ENCODE results near the gene TPCN1.

Gene TPCN1

DNA sequence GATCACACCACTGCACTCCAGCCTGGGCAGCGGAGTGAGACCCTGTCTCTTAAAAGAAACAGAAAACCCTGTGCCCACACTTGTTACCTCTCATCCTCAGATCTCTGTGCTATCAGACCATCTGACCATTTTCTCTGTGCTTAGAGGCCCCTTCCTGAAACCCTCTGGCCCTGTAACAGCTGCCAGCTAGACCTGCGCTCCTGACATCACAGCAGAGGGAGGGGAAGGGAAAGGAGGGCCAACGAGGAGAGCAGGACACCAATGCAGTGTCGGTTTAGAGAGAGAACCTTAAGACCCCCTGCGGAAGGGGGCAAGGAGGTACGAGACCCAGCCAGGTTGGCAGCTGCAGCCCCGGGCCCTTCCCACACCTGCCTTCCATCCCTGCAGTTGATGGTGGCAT, 71.3 kb downstream of the TPCN1 start:
- Histone ChIP-seq H3K9me3 (ENCODE audit: control insufficient read depth, insufficient read depth, low read length) (no peaks in the 10 kb centered on the region), H3K9ac (ENCODE audit: low read depth, low read length) (no peak overlapping the region), H3K36me3 (ENCODE audit: insufficient read depth, low read length) (peaks cover 9% of the 10 kb centered on the region), H3K4me1 (ENCODE audit: insufficient read depth, low read length) (no peaks in the 10 kb centered on the region)

DNA sequence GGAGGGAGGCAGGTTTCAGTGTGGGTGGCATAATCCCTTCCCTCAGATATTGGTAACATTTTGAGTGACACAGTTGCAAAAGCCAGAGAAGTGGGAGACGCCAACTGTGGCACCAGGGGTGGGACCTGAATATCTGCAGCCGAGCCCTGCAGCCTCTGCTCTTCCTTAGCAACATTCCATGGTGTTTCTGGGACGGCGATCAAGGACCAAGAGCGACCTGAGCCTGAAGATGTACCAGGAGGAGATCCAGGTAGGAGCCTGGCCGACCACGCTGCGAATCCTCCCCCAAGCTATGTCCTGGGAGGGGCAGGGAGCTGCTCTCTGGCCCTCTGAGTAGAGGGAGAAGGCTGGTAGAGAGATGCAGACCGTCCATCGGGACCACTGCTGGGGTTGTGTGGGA, 71.8 kb downstream of the TPCN1 start:
- Histone ChIP-seq H3K36me3 (ENCODE audit: insufficient read depth, low read length) (peaks cover 9% of the 10 kb centered on the region), H3K9ac (ENCODE audit: low read depth, low read length) (no peak overlapping the region)

DNA sequence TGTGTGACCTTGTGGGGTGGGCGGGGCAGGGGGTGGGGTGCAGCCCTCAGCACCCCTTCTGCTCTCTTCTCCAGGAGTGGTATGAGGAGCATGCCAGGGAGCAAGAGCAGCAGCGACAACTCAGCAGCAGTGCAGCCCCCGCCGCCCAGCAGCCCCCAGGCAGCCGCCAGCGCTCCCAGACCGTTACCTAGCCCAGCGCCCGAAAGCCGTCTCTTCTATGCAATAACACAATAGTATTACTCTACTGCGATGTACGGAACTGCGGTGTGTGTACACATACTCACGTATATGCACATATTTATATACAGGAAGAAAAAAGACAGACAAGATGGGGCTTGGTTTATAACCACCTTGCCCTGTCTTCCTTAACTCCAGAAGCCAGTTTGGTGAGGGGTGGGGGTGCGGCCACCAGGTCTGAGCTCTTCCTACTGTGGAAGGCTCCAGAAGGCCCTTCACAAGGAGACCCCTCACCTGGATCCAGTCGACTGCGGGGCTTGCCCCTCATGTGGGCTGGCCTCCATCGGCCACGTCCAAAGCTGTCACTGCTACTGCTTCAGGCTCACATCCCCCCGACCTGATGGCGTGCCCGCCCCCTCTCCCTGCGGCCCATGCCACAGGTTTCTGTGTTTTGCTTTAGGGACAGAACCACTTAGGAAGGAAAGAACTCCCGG, 74.8 kb downstream of the TPCN1 start:
- Histone ChIP-seq H3K36me3 (ENCODE audit: insufficient read depth, low read length) (peaks cover 9% of the 10 kb centered on the region), H3K9me3 (ENCODE audit: control insufficient read depth, insufficient read depth, low read length) (no peaks in the 10 kb centered on the region), H3K9ac (ENCODE audit: low read depth, low read length) (no peak overlapping the region), H3K4me1 (ENCODE audit: insufficient read depth, low read length) (peaks cover 6% of the 10 kb centered on the region)

More for the DNA sequence above, 71.8 kb downstream of the TPCN1 start:
- Histone ChIP-seq H3K9me3 (ENCODE audit: control insufficient read depth, insufficient read depth, low read length) (no peaks in the 10 kb centered on the region), H3K4me1 (ENCODE audit: insufficient read depth, low read length) (no peaks in the 10 kb centered on the region)

DNA sequence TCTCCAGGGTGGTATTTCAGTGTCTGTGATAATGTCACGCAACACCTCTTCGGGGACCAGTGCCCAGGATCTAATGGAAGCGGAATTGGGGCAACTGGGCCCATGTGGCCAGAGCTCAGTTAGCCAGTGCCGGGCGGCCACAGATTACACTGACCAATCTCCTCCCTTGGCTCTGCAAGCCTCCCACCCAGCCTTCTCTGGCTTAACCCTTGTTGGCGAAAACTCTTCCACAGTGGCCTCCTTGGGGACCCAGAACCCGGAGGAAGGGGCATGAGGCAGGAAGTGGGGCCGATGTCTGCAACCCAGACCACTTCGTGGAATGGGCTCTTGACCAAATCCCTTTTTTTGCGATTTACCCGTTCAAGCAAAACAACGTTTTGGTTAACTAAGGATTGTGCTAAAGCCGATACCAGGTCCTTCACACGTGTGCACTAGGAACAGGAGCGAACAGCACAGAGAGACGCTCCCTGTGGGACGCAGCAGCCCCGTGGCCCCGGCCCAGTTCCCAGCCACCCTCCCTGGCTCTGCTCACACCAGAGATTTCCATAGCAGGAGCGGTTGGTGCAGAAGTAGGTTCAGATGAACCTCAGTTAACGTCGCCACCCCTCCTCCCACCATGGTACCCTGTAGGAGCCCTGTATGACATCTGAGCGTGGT, 75.4 kb downstream of the TPCN1 start:
- Histone ChIP-seq H3K9ac (ENCODE audit: low read depth, low read length) (no peak overlapping the region), H3K9me3 (ENCODE audit: control insufficient read depth, insufficient read depth, low read length) (no peaks in the 10 kb centered on the region), H3K36me3 (ENCODE audit: insufficient read depth, low read length) (peaks cover 9% of the 10 kb centered on the region), H3K4me1 (ENCODE audit: insufficient read depth, low read length) (peaks cover 6% of the 10 kb centered on the region)

DNA sequence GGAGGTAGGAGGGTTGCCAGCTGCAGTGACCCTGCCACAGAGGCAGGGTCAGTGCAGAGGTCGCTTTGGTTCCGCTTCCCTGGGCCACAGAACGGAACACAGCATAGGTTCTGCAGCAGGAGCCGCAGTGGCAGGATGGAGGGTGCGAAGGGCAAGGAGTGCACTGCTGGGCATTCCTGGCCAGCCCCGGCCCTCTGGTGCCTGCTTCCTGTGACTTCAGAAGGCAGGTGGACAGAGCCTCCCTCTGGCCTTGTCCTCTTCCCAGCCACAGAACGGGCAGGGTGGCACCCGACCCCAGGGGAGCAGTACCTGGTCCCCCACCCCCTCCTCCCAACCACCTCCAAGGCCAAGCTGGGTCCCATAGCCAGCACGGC, 75.9 kb downstream of the TPCN1 start:
- H3K9me3 ChIP-seq (ENCODE audit: control insufficient read depth, insufficient read depth, low read length), result no peaks in the 10 kb centered on the region
- peaks cover 6% of the 10 kb centered on the region for H3K4me1 ChIP-seq (ENCODE audit: insufficient read depth, low read length)
- no peak overlapping the region for H3K9ac ChIP-seq (ENCODE audit: low read depth, low read length)
- H3K36me3 ChIP-seq (ENCODE audit: insufficient read depth, low read length), result peaks cover 9% of the 10 kb centered on the region

DNA sequence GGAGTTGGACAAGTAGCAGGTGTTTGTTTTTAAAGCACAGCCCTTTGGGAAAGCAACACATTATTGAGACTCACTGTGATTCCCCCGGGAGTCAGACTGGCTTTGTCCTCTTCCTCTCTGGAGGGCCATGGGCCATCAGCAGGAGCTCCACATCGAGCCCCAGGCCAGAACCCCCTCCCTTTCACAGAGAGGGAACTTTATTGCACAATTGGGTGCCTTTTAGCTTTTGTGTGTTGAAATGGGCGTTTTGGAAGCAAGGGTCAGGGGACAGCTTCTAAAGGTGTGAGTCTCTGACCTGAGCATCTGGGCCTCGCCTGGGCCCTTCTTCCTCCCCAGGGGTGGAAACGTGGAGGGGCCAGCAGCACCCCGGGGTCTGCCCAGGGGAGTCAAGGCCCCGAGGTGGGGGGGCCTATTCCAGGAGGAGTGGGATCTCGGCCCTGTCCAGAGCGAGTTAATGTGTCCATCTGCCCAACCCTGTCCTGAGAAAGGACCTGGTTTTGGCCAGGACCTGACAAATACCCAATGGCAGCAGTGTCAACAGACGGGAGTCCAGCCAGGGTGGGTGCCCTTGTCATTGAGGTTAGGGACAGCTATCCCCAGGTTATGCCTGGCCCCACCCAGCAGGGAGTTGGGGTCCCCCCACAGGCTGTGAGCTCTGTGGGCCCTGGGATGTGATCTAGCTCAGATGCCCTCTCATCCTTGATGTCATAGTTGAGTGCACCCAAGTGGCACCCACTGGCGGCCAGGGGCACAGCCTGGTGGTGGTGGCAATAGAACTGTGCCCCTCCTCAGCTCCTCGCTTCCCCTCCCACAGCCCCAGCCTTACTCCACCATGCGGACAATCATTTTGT, 76.6 kb downstream of the TPCN1 start:
- H3K36me3 ChIP-seq (ENCODE audit: insufficient read depth, low read length), result peaks cover 9% of the 10 kb centered on the region
- peaks cover 9% of the 10 kb centered on the region for H3K4me1 ChIP-seq (ENCODE audit: insufficient read depth, low read length)
- H3K9me3 ChIP-seq (ENCODE audit: control insufficient read depth, insufficient read depth, low read length), result no peaks in the 10 kb centered on the region
- H3K9ac ChIP-seq (ENCODE audit: low read depth, low read length), result no peak overlapping the region

DNA sequence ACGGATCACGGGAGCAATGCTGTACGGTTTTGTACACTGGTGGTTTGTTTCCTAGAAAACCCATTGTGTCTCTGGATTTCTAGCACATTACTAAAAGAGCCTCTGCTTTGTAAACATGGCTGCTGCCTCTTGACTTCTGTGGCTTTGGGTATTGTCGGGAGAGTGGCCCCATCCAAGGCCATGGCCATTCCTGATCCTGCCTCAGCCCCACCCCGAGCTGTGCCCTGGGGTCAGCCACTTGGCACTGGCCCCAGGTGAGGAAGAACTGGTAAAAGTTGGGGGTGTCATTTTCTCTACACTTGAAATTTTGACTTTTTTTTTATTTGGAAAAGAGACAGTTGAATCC, 77.2 kb downstream of the TPCN1 start:
- H3K36me3 ChIP-seq (ENCODE audit: insufficient read depth, low read length), result peaks cover 6% of the 10 kb centered on the region
- H3K4me1 ChIP-seq (ENCODE audit: insufficient read depth, low read length), result peaks cover 10% of the 10 kb centered on the region
- H3K9me3 ChIP-seq (ENCODE audit: control insufficient read depth, insufficient read depth, low read length), result no peaks in the 10 kb centered on the region
- no peak overlapping the region for H3K9ac ChIP-seq (ENCODE audit: low read depth, low read length)

DNA sequence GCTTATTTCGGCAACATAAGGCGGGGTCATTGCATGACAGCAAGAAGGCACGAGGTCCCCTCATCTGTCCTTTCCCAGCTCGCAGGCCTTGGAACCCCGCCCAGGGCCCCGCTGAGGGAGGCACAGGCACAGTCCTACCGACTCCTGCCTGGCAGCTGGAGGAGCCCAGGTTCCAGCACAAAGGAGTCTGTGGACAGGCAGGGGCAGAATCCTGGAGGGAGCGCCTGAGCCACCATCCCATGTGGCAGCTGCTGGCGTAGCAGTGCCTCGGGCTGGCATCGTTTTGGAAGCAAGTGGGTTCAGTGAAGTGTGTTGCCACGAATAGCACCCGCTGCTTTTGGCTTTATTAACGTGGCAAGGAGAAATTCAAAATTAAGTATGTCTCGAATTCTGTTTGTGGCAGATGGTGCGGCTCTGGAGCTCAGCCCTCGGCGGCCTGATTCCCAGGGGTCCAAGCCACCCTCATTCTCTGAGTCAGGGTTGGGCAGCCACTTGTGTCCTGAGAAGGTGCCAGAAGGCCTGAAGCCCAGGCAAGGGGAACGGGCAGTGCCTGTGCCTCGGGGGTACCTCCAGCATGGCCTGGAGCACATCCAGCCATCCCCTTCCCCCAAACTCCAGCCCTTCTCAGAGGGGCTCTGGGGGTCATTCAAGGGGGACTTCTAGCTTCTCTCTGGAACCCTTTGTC, 77.7 kb downstream of the TPCN1 start:
- Histone ChIP-seq H3K9ac (ENCODE audit: low read depth, low read length) (no peak overlapping the region), H3K4me1 (ENCODE audit: insufficient read depth, low read length) (peaks cover 12% of the 10 kb centered on the region), H3K36me3 (ENCODE audit: insufficient read depth, low read length) (peaks cover 3% of the 10 kb centered on the region; the same call in 1 of the 2 replicates), H3K9me3 (ENCODE audit: control insufficient read depth, insufficient read depth, low read length) (no peaks in the 10 kb centered on the region)

DNA sequence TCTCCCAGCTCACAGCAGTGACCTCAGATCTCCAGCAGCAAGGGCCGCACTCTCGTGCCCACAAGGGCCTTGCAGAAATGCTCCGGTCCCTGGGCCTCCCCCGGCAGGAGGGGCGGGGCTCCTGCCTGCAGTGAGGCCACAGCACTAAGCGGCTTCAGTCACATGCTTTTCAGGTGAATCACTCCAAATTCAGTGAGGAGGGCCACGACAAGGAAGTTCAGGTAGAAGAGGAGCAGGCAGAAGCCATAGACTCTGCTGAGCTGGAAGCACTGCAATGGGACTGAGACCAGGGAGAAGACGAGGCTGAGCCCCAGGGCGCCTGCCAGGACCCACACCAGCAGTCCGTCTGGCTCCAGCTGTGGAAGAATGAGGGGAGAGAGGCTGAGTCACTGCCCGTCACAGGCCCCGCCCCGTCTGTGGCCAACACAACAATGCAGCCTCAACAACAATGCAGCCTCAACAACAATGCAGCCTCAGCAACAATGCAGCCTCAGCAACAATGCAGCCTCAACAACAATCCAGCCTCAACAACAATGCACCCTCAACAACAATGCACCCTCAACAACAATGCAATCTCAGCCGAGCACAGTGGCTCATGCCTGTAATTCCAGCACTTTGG, 78.5 kb downstream of the TPCN1 start:
- H3K4me1 ChIP-seq (ENCODE audit: insufficient read depth, low read length), result peaks cover 12% of the 10 kb centered on the region

DNA sequence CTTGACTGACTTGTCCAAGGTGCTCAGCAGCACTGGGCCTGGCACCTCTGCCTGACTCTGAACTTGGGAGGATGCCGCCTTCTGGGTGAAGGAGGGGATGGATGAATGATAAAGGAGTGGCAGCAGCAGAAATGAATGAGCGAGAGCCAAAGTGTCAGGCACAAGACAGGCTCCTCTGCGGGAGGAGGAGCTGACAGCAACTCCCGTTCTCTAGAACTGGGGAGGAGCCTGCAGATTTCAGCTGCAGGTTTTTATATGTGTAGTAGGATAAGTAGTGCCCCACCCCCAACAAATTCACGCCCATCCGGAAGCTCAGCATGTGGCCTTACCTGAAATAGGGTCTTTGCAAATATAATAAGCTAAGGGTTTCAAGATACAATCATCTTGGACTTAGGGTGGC, 80.5 kb downstream of the TPCN1 start:
- H3K9ac ChIP-seq (ENCODE audit: low read depth, low read length), result no peak overlapping the region
- H3K36me3 ChIP-seq (ENCODE audit: insufficient read depth, low read length), result no peaks in the 10 kb centered on the region
- peaks cover 12% of the 10 kb centered on the region for H3K4me1 ChIP-seq (ENCODE audit: insufficient read depth, low read length)
- H3K9me3 ChIP-seq (ENCODE audit: control insufficient read depth, insufficient read depth, low read length), result no peaks in the 10 kb centered on the region

More for the DNA sequence above, 78.5 kb downstream of the TPCN1 start:
- Histone ChIP-seq H3K36me3 (ENCODE audit: insufficient read depth, low read length) (peaks cover 3% of the 10 kb centered on the region; the same call in 1 of the 2 replicates), H3K9me3 (ENCODE audit: control insufficient read depth, insufficient read depth, low read length) (no peaks in the 10 kb centered on the region), H3K9ac (ENCODE audit: low read depth, low read length) (no peak overlapping the region)

DNA sequence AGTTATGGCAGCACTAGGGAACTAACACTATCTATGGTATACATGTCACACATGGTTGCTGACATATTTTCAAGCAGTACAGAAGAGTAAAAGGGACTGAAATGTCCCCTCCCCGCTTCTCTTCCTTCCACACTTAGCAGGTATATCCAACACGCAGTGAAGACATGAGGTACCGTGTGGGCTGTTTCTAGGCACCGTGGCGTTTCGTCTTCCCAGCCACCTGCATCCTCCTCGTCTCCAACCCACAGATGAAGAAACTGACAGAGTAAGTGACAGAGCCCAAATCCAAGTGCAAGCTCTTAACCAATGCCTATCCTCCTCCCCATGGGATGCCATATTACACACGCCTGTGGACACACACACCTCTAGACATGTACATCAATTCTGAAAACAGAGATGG, 81.2 kb downstream of the TPCN1 start:
- Histone ChIP-seq H3K36me3 (ENCODE audit: insufficient read depth, low read length) (no peaks in the 10 kb centered on the region), H3K9ac (ENCODE audit: low read depth, low read length) (no peak overlapping the region), H3K9me3 (ENCODE audit: control insufficient read depth, insufficient read depth, low read length) (no peaks in the 10 kb centered on the region), H3K4me1 (ENCODE audit: insufficient read depth, low read length) (peaks cover 12% of the 10 kb centered on the region)

DNA sequence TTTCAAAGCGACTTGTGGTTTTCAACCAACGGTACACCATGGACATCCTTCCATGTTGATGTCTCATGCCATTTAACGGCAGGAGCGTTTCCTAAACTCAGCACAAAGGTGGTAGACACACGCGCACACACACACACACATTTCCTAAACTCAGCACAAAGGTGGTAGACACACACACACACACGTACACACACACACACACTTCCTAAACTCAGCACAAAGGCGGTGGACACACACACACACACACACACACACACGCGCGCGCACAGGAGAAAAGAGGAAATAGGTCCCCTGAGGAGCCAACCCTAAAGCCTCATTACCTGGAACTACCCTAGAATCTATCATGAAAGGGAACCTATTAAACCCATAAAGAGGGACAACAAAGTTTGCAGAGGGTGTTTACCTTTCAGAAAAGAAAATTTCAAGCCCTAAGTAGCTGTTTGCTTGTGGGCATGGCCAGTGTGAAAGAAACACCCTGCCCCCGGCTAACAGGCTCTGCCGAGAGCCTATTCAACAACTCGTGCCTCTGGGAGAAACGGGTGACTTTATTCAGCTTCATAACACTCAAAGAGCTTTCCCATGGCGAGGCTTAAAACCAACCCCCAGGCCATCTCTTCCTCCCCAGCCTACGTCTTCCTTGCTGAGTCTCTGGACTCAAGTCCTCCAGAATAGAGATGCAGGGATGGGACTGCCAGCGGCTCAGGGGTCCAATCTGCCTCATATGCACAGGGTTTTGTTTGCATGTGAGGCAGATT, 81.8 kb downstream of the TPCN1 start:
- Histone ChIP-seq H3K36me3 (ENCODE audit: insufficient read depth, low read length) (no peaks in the 10 kb centered on the region), H3K4me1 (ENCODE audit: insufficient read depth, low read length) (peaks cover 12% of the 10 kb centered on the region), H3K9me3 (ENCODE audit: control insufficient read depth, insufficient read depth, low read length) (no peaks in the 10 kb centered on the region), H3K9ac (ENCODE audit: low read depth, low read length) (no peak overlapping the region)

DNA sequence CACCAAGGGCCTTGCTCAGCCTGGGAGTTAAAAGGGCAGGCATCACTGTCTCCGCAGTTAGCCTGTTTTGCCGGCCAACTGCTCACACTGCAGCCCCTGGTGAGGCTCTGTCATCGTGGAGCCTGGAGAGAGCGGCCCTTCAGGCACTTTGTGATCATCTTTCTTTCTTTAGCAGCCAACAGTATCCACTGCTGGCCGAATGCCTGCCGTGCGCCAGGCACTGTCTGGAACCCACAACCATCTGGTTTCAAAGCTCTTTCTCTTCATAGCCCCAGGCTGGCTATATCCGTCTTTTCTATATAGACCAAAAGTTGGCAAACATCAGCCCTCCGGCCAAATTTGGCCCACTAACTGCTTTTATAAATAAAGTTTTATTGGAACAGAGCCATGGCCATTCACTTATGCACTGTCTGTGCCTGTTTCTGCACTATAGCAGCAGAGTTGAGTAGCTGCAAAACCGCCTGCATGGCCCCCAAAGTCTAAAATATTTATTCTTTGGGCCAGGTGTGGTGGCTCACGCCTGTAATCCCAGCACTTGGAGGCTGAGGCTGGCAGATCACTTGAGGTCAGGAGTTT, 84.1 kb downstream of the TPCN1 start:
- H3K4me1 ChIP-seq (ENCODE audit: insufficient read depth, low read length), result peaks cover 6% of the 10 kb centered on the region; the same call in 1 of the 2 replicates
- no peaks in the 10 kb centered on the region for H3K9me3 ChIP-seq (ENCODE audit: control insufficient read depth, insufficient read depth, low read length)
- H3K9ac ChIP-seq (ENCODE audit: low read depth, low read length), result no peak overlapping the region
- no peaks in the 10 kb centered on the region for H3K36me3 ChIP-seq (ENCODE audit: insufficient read depth, low read length)

Data from ES-I3 (cell line).